OCI-LY1 (cell line): ENCODE measurements around the gene GOLIM4.

Experiments used
- H2AFZ ChIP-seq: fragments of 200-600 bp; sonication (generic), shearing (Covaris generic); 2 replicates; pipeline ENCODE4 v1.6.0; 2014; ENCODE audit warnings: antibody characterized with exemption, mild to moderate bottlenecking, low read length
- H3F3A ChIP-seq: fragments of 200-600 bp; sonication (generic), shearing (Covaris generic); 2 replicates; pipeline ENCODE4 v1.6.0; 2014; ENCODE audit warnings: mild to moderate bottlenecking, antibody characterized with exemption, low read length, moderate library complexity; ENCODE audit not compliant: insufficient read depth
- H3K27ac ChIP-seq: fragments of 200-600 bp; sonication (generic); 2 replicates; pipeline ENCODE4 v1.5.1; 2014; ENCODE audit warnings: low read length, mixed run types, mild to moderate bottlenecking, low read depth; ENCODE audit not compliant: poor library complexity, severe bottlenecking
- H3K27me3 ChIP-seq: fragments of 200-600 bp; sonication (generic); 2 replicates; pipeline ENCODE4 v1.6.0; 2014; ENCODE audit warnings: antibody characterized with exemption, mild to moderate bottlenecking, low read length, moderate library complexity; ENCODE audit not compliant: insufficient read depth
- H3K36me3 ChIP-seq: fragments of 200-600 bp; sonication (generic); 2 replicates; pipeline ENCODE4 v1.6.1; 2014; ENCODE audit warnings: mild to moderate bottlenecking, antibody characterized with exemption, low read length, moderate library complexity, mixed read lengths; ENCODE audit not compliant: insufficient read depth
- H3K4me1 ChIP-seq: fragments of 200-600 bp; sonication (generic); 2 replicates; pipeline ENCODE4 v1.5.1; 2014; ENCODE audit warnings: mild to moderate bottlenecking, low read length, moderate library complexity; ENCODE audit not compliant: insufficient read depth, severe bottlenecking
- H3K4me2 ChIP-seq: fragments of 200-600 bp; sonication (generic), shearing (Covaris generic); 2 replicates; pipeline ENCODE4 v1.6.1; 2014; ENCODE audit warnings: low read length
- H3K4me3 ChIP-seq: fragments of 200-600 bp; sonication (generic); 2 replicates; pipeline ENCODE4 v1.5.1; 2014; ENCODE audit warnings: low read length, low read depth, mild to moderate bottlenecking, mixed read lengths; ENCODE audit not compliant: poor library complexity, severe bottlenecking
- H3K79me2 ChIP-seq: fragments of 200-600 bp; shearing (Covaris generic); 2 replicates; pipeline ENCODE4 v1.6.1; 2016; ENCODE audit warnings: mixed run types, low read length, mixed read lengths; ENCODE audit not compliant: insufficient read depth
- H3K9ac ChIP-seq: fragments of 200-600 bp; sonication (generic), shearing (Covaris generic); 2 replicates; pipeline ENCODE4 v1.6.1; 2014; ENCODE audit warnings: mild to moderate bottlenecking, low read length, mixed read lengths
- H3K9me2 ChIP-seq: fragments of 200-600 bp; sonication (generic), shearing (Covaris generic); 2 replicates; pipeline ENCODE4 v1.6.1; 2014; ENCODE audit warnings: low read depth, mild to moderate bottlenecking, low read length, mixed read lengths
- H3K9me3 ChIP-seq: fragments of 200-600 bp; shearing (Covaris generic); 2 replicates; pipeline ENCODE4 v1.6.1; 2014; ENCODE audit warnings: low read length, mixed read lengths
- H4K20me1 ChIP-seq: fragments of 200-600 bp; sonication (generic), shearing (Covaris generic); 2 replicates; pipeline ENCODE4 v1.6.0; 2016; ENCODE audit warnings: mild to moderate bottlenecking, low read length; ENCODE audit not compliant: insufficient read depth
- CTCF ChIP-seq: fragments of 200-600 bp; sonication (generic), shearing (Covaris generic); IDR thresholded peaks from 2 replicates; pipeline ENCODE4 v1.5.1; 2017; ENCODE audit warnings: mild to moderate bottlenecking, antibody characterized with exemption, low read length, moderate library complexity, mixed read lengths
- EZH2 ChIP-seq: fragments of 200-600 bp; sonication (generic), shearing (Covaris generic); IDR thresholded peaks from 2 replicates; pipeline ENCODE4 v1.8.0; 2017; ENCODE audit warnings: borderline replicate concordance, mixed run types, mild to moderate bottlenecking, antibody characterized with exemption, low read length, moderate library complexity, mixed read lengths

Gene GOLIM4

GRCh38 chr3:168127466-168127865 lies 31.7 kb upstream of the GOLIM4 start:
- Histone ChIP-seq H3K4me2 (no peak overlapping the region), H3F3A (no peaks in the 10 kb centered on the region), H3K4me3 (no peak overlapping the region), H3K27ac (no peak overlapping the region), H3K9ac (no peak overlapping the region), H3K4me1 (no peaks in the 10 kb centered on the region), H3K79me2 (no peaks in the 10 kb centered on the region), H4K20me1 (no peaks in the 10 kb centered on the region), H3K9me3 (0 out of 2 replicates have a peak, but pooled peaks cover 3% of the 10 kb centered on the region), H2AFZ (no peak overlapping the region), H3K27me3 (no peaks in the 10 kb centered on the region), H3K36me3 (no peaks in the 10 kb centered on the region), H3K9me2 (no peaks in the 10 kb centered on the region)
- TF ChIP-seq CTCF (no peak), EZH2 (no peak)

- Histone ChIP-seq H3K4me1 (no peaks in the 10 kb centered on the region), H3K27ac (no peak overlapping the region), H3K9me2 (no peaks in the 10 kb centered on the region), H3K79me2 (no peaks in the 10 kb centered on the region), H2AFZ (no peak overlapping the region), H3F3A (no peaks in the 10 kb centered on the region), H3K4me3 (no peak overlapping the region), H3K9ac (no peak overlapping the region), H3K27me3 (no peaks in the 10 kb centered on the region), H3K36me3 (no peaks in the 10 kb centered on the region), H3K9me3 (0 out of 2 replicates have a peak, but pooled peaks cover 3% of the 10 kb centered on the region), H3K4me2 (no peak overlapping the region), H4K20me1 (no peaks in the 10 kb centered on the region)
- TF ChIP-seq EZH2 (no peak), CTCF (no peak)
Measured at GRCh38 chr3:168124791-168125190, 29.1 kb upstream of the GOLIM4 start.

- no peaks in the 10 kb centered on the region for H3K27me3 ChIP-seq
- H3K9me2 ChIP-seq, result no peaks in the 10 kb centered on the region
- no peak overlapping the region for H2AFZ ChIP-seq
- H3K4me2 ChIP-seq, result no peak overlapping the region
- H3K9me3 ChIP-seq, result 0 out of 2 replicates have a peak, but pooled peaks cover 3% of the 10 kb centered on the region
- no peaks in the 10 kb centered on the region for H3K36me3 ChIP-seq
- H3K4me1 ChIP-seq, result no peaks in the 10 kb centered on the region
- H3K9ac ChIP-seq, result no peak overlapping the region
- no peak overlapping the region for H3K4me3 ChIP-seq
- H4K20me1 ChIP-seq, result no peaks in the 10 kb centered on the region
- TF ChIP-seq CTCF (no peak), EZH2 (no peak)
- no peaks in the 10 kb centered on the region for H3K79me2 ChIP-seq
- no peaks in the 10 kb centered on the region for H3F3A ChIP-seq
- H3K27ac ChIP-seq, result no peak overlapping the region
Measured at GRCh38 chr3:168124291-168124690, 28.6 kb upstream of the GOLIM4 start.
